H1 (cell line): ENCODE data around the gene ENKUR. TPM values are rescaled to one million over a fixed set of nuclear protein-coding genes. Genes with fewer than 3 reads are reported as not detected.

Experiments
- KDM4A ChIP-seq: IDR thresholded peaks from one replicate; pipeline ENCODE4 v1.7.1; 2012; ENCODE audit warnings: low read depth, mild to moderate bottlenecking, moderate library complexity, low read length, inconsistent platforms; ENCODE audit not compliant: severe bottlenecking
- polyA plus RNA-seq, 7 experiments: library from polyadenylated mRNA; depleted of rRNA in 3 of 7; stranded (reverse) in 5 of 7; unstranded in 2 of 7; fragments of >200 nt in 5 of 7; fragments of 200-250 nt in 2 of 7; gene quantifications; 1 replicate in 5 of 7; 2 replicates in 1 of 7; 4 replicates in 1 of 7; pipeline versions ENCODE4 v1.2.1 to v1.2.3, GENCODE V29; 2011 to 2013; ENCODE audit warnings: missing spikeins in 2 of 7, mixed read lengths in 2 of 7
- total RNA-seq: library from RNA; stranded (reverse); fragmentation: NEBNext Ultra II Directional; extraction: Animal tissue kit (Norgen Biotek cat#: 25700); gene quantifications from 2 replicates; pipeline ENCODE4 v1.2.1, GENCODE V29; 2021

Gene ENKUR
- total and polyA plus RNA-seq, 2 of the 8 experiments (the other 6 are each of a cell fraction or from before 2014, with no cell fraction given) = not detected

- TF ChIP-seq KDM4A = no peak
Observed at GRCh38 chr10:24963521-24964041, 52.4 kb downstream of the ENKUR start (continued).
